ENCODE measurements around the gene FERMT3. TPM values are rescaled to one million over a fixed set of nuclear protein-coding genes. Genes with fewer than 3 reads are reported as not detected.

Gene FERMT3
- total and polyA plus RNA-seq, 4 donors = 22.2 to 42.6 (median 36.9) TPM

GRCh38 chr11:64183890-64184289, 22.6 kb upstream of the FERMT3 start:
- Histone ChIP-seq H3K4me1 (ENCODE audit: control insufficient read depth in 1 of 2, insufficient read depth in 2 of 2, low read length in 2 of 2) (no peaks in the 10 kb centered on the region), H3K9me3 (ENCODE audit: control insufficient read depth, low read length) (no peaks in the 10 kb centered on the region), H3K4me3 (ENCODE audit: low read length in 2 of 2) (no peak overlapping the region), H3K27ac (ENCODE audit: low read depth in 1 of 2, low read length in 2 of 2) (no peak overlapping the region), H3K27me3 (ENCODE audit: control insufficient read depth in 1 of 2, insufficient read depth in 2 of 2, low read length in 1 of 2) (no peaks in the 10 kb centered on the region), H3K36me3 (ENCODE audit: control insufficient read depth in 1 of 2, insufficient read depth in 2 of 2, low read length in 1 of 2) (no peaks in the 10 kb centered on the region)
- DNase-seq = no peak
- intact Hi-C loops (cut with DNase I) = no loop called here
- 87 to 89% methylated on average over 7 of the region's 7 CpGs for WGBS, 2 donors
- ATAC-seq (ENCODE audit: low FRiP score) = no peak

GRCh38 chr11:64185175-64185692, 21.3 kb upstream of the FERMT3 start:
- intact Hi-C loops (cut with DNase I) = loop anchor here in 1 of 2 donors (5.0 kb wide), 2 partner anchors 42 to 117 kb away; partner anchors contain the start of genes CATSPERZ, NUDT22 and TRPT1
- peak overlapping the region; percentile 22 to 52 for H3K4me3 ChIP-seq (ENCODE audit: low read length in 2 of 2)
- DNase-seq (peak; percentile 93 to 96), ATAC-seq (ENCODE audit: low FRiP score) (peak; percentile 83)
- 0 to 1% methylated on average over 52 of the region's 52 CpGs for WGBS, 2 donors
- H3K27me3 ChIP-seq (ENCODE audit: control insufficient read depth in 1 of 2, insufficient read depth in 2 of 2, low read length in 1 of 2) = no peaks in the 10 kb centered on the region
- peak overlapping the region; percentile 47 to 80 for H3K27ac ChIP-seq (ENCODE audit: low read depth in 1 of 2, low read length in 2 of 2)
- no peaks in the 10 kb centered on the region for H3K36me3 ChIP-seq (ENCODE audit: control insufficient read depth in 1 of 2, insufficient read depth in 2 of 2, low read length in 1 of 2)
- H3K4me1 ChIP-seq (ENCODE audit: control insufficient read depth in 1 of 2, insufficient read depth in 2 of 2, low read length in 2 of 2) = no peaks in the 10 kb centered on the region
- H3K9me3 ChIP-seq (ENCODE audit: control insufficient read depth, low read length) = no peaks in the 10 kb centered on the region

GRCh38 chr11:64185693-64186491, 20.6 kb upstream of the FERMT3 start, which contains the start of gene STIP1:
TSS of gene STIP1 (plus strand) at chr11:64186171. CDS start at chr11:64186262, 91 bp downstream.
- H3K4me1 ChIP-seq (ENCODE audit: control insufficient read depth in 1 of 2, insufficient read depth in 2 of 2, low read length in 2 of 2) = no peaks in the 10 kb centered on the region

GRCh38 chr11:64186492-64187165, 19.9 kb upstream of the FERMT3 start:
- WGBS, 2 donors = 1% methylated on average over 45 to 48 of the region's 48 CpGs
- no peaks in the 10 kb centered on the region for H3K9me3 ChIP-seq (ENCODE audit: control insufficient read depth, low read length)
- no peaks in the 10 kb centered on the region for H3K4me1 ChIP-seq (ENCODE audit: control insufficient read depth in 1 of 2, insufficient read depth in 2 of 2, low read length in 2 of 2)
- DNase-seq (no peak), ATAC-seq (ENCODE audit: low FRiP score) (no peak)
- no peak overlapping the region for H3K4me3 ChIP-seq (ENCODE audit: low read length in 2 of 2)
- H3K27me3 ChIP-seq (ENCODE audit: control insufficient read depth in 1 of 2, insufficient read depth in 2 of 2, low read length in 1 of 2) = no peaks in the 10 kb centered on the region
- intact Hi-C loops (cut with DNase I) = loop anchor here in 1 of 2 donors (5.0 kb wide), 2 partner anchors 41 to 116 kb away; partner anchors contain the start of genes CATSPERZ, NUDT22 and TRPT1
- no peak overlapping the region for H3K27ac ChIP-seq (ENCODE audit: low read depth in 1 of 2, low read length in 2 of 2)
- no peaks in the 10 kb centered on the region for H3K36me3 ChIP-seq (ENCODE audit: control insufficient read depth in 1 of 2, insufficient read depth in 2 of 2, low read length in 1 of 2)

More at GRCh38 chr11:64185693-64186491, 20.6 kb upstream of the FERMT3 start, which contains the start of gene STIP1:
- H3K9me3 ChIP-seq (ENCODE audit: control insufficient read depth, low read length) = no peaks in the 10 kb centered on the region
- no peaks in the 10 kb centered on the region for H3K36me3 ChIP-seq (ENCODE audit: control insufficient read depth in 1 of 2, insufficient read depth in 2 of 2, low read length in 1 of 2)
- peak within 1 kb of the TSS; percentile 47 to 80 for H3K27ac ChIP-seq (ENCODE audit: low read depth in 1 of 2, low read length in 2 of 2)
- DNase-seq (peak; percentile 99), ATAC-seq (ENCODE audit: low FRiP score) (peak; percentile 96)
- intact Hi-C loops (cut with DNase I) = loop anchor here in 1 of 2 donors (5.0 kb wide), 2 partner anchors 41 to 116 kb away; partner anchors contain the start of genes CATSPERZ, NUDT22 and TRPT1
- WGBS, 2 donors = 1% methylated on average over 70 to 74 of the region's 74 CpGs
- peak within 1 kb of the TSS; percentile 22 to 52 for H3K4me3 ChIP-seq (ENCODE audit: low read length in 2 of 2)
- H3K27me3 ChIP-seq (ENCODE audit: control insufficient read depth in 1 of 2, insufficient read depth in 2 of 2, low read length in 1 of 2) = no peaks in the 10 kb centered on the region

GRCh38 chr11:64192434-64192833, 14.1 kb upstream of the FERMT3 start:
- intact Hi-C loops (cut with DNase I) = no loop called here
- Histone ChIP-seq H3K27me3 (ENCODE audit: control insufficient read depth in 1 of 2, insufficient read depth in 2 of 2, low read length in 1 of 2) (no peaks in the 10 kb centered on the region), H3K9me3 (ENCODE audit: control insufficient read depth, low read length) (no peaks in the 10 kb centered on the region), H3K36me3 (ENCODE audit: control insufficient read depth in 1 of 2, insufficient read depth in 2 of 2, low read length in 1 of 2) (peaks cover 3 to 14% of the 10 kb centered on the region in 2 donors), H3K4me1 (ENCODE audit: control insufficient read depth in 1 of 2, insufficient read depth in 2 of 2, low read length in 2 of 2) (no peaks in the 10 kb centered on the region), H3K4me3 (ENCODE audit: low read length in 2 of 2) (no peak overlapping the region), H3K27ac (ENCODE audit: low read depth in 1 of 2, low read length in 2 of 2) (no peak overlapping the region)
- 90 to 91% methylated on average over 5 of the region's 5 CpGs for WGBS, 2 donors
- DNase-seq = no peak
- no peak for ATAC-seq (ENCODE audit: low FRiP score)

- WGBS, 2 donors = 79 to 83% methylated on average over 9 of the region's 9 CpGs
- H3K27ac ChIP-seq (ENCODE audit: low read depth in 1 of 2, low read length in 2 of 2) = no peak overlapping the region
- intact Hi-C loops (cut with DNase I) = no loop called here
- H3K36me3 ChIP-seq (ENCODE audit: control insufficient read depth in 1 of 2, insufficient read depth in 2 of 2, low read length in 1 of 2) = peaks cover 13 to 20% of the 10 kb centered on the region in 2 donors
- ATAC-seq (ENCODE audit: low FRiP score) = no peak
- no peaks in the 10 kb centered on the region for H3K4me1 ChIP-seq (ENCODE audit: control insufficient read depth in 1 of 2, insufficient read depth in 2 of 2, low read length in 2 of 2)
- H3K4me3 ChIP-seq (ENCODE audit: low read length in 2 of 2) = no peak overlapping the region
- H3K9me3 ChIP-seq (ENCODE audit: control insufficient read depth, low read length) = no peaks in the 10 kb centered on the region
- no peaks in the 10 kb centered on the region for H3K27me3 ChIP-seq (ENCODE audit: control insufficient read depth in 1 of 2, insufficient read depth in 2 of 2, low read length in 1 of 2)
- no peak for DNase-seq
Observed at GRCh38 chr11:64196626-64197025, 9.9 kb upstream of the FERMT3 start.

GRCh38 chr11:64198511-64198910, 8.0 kb upstream of the FERMT3 start:
- H3K27ac ChIP-seq (ENCODE audit: low read depth in 1 of 2, low read length in 2 of 2) = no peak overlapping the region
- no peak overlapping the region for H3K4me3 ChIP-seq (ENCODE audit: low read length in 2 of 2)
- WGBS, 2 donors = 95 to 96% methylated on average over 2 of the region's 2 CpGs
- no peaks in the 10 kb centered on the region for H3K9me3 ChIP-seq (ENCODE audit: control insufficient read depth, low read length)
- no peak for ATAC-seq (ENCODE audit: low FRiP score)
- DNase-seq = no peak
- intact Hi-C loops (cut with DNase I) = no loop called here
- no peaks in the 10 kb centered on the region for H3K4me1 ChIP-seq (ENCODE audit: control insufficient read depth in 1 of 2, insufficient read depth in 2 of 2, low read length in 2 of 2)
- no peaks in the 10 kb centered on the region for H3K27me3 ChIP-seq (ENCODE audit: control insufficient read depth in 1 of 2, insufficient read depth in 2 of 2, low read length in 1 of 2)
- H3K36me3 ChIP-seq (ENCODE audit: control insufficient read depth in 1 of 2, insufficient read depth in 2 of 2, low read length in 1 of 2) = peaks cover 13 to 23% of the 10 kb centered on the region in 2 donors

- Histone ChIP-seq H3K27ac (ENCODE audit: low read depth in 1 of 2, low read length in 2 of 2) (no peak overlapping the region), H3K36me3 (ENCODE audit: control insufficient read depth in 1 of 2, insufficient read depth in 2 of 2, low read length in 1 of 2) (peaks cover 10 to 17% of the 10 kb centered on the region in 2 donors), H3K9me3 (ENCODE audit: control insufficient read depth, low read length) (no peaks in the 10 kb centered on the region), H3K4me1 (ENCODE audit: control insufficient read depth in 1 of 2, insufficient read depth in 2 of 2, low read length in 2 of 2) (no peaks in the 10 kb centered on the region), H3K4me3 (ENCODE audit: low read length in 2 of 2) (no peak overlapping the region), H3K27me3 (ENCODE audit: control insufficient read depth in 1 of 2, insufficient read depth in 2 of 2, low read length in 1 of 2) (no peaks in the 10 kb centered on the region)
- WGBS, 2 donors = 70 to 73% methylated on average over 3 of the region's 3 CpGs
- intact Hi-C loops (cut with DNase I) = loop anchor here in 1 of 2 donors (5.0 kb wide), 1 partner anchor 101 kb away; the partner anchor contains the start of gene CATSPERZ
- no peak for DNase-seq
- ATAC-seq (ENCODE audit: low FRiP score) = no peak
Observed at GRCh38 chr11:64201543-64201942, 5.0 kb upstream of the FERMT3 start.

All from aorta (tissue), 5 donors.